HT1080 (cell line): ENCODE results near the gene TRIM9. TPM values are rescaled to one million over a fixed set of nuclear protein-coding genes. Genes with fewer than 3 reads are reported as not detected.
"Not testable (repeated sequence)": the region's sequence is repeated elsewhere in the genome, so short reads cannot be mapped to it uniquely, and the experiment has no call there.

Experiments
- DNase-seq: peaks from one replicate; pipeline ENCODE4 v3.0.0-alpha.2; 2015; ENCODE audit warnings: low read depth
- total RNA-seq: library from RNA; depleted of rRNA; stranded (reverse); fragments of >200 nt; shearing (Covaris generic); gene quantifications from 2 replicates; pipeline ENCODE4 v1.2.3, GENCODE V29; 2014

The TRIM9 gene
- total RNA-seq, 1 experiment from 2014 or later, result 1.8 TPM

- DNase-seq, result no peak
Measured at GRCh38 chr14:50967103-50967502, 127.8 kb downstream of the TRIM9 start.

- peak; percentile 66 for DNase-seq
Measured at GRCh38 chr14:50964683-50965390, 130.1 kb downstream of the TRIM9 start.

DNA sequence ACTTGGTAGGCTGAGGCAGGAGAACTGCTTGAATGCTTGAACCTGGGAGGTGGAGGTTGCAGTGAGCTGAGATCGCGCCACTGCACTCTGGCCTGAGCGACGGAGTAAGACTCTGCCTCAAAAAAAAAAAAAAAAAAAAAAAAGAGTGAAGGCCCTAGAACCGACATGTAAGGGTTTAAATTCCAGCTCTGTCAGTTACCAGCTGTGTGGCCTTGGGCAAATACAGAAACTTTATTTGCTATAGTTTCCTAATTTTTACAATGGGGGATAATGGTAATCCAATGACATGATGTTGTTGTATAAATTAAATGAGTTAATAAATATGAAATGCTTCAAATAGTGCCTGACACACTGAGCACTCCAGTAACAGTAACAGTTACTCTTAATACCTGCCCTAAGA, 131.0 kb downstream of the TRIM9 start:
- DNase-seq, result no peak

DNA sequence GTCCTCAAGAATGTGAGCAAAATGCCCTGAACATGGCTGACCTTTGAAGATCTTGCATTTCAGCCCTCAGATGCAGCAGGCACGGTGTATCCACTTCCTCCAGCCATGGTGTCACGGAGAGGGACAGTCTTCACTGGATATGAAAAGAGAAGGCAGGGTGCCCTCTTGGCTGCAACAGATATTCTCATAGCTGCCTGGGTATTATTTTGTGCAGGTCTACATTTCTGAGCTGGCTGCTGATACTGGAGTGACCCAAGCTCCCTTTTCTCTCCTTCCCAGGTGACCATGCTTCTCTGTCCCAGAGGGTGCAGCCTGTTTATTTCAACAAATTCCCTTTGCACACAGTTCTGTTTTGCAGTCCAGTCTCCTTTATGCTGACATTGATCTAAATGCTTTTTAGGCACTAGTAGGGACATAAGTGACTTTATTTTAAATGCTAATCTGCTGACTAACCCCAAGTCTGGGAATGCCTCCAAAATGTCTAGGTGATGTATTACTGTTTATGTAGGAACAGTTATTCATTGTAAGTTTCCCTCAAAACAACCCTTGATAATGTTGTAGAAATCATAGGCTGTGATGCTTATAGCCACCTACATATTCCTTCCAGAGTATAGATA, 133.2 kb downstream of the TRIM9 start:
- peak; percentile 84 for DNase-seq

GRCh38 chr14:50957296-50957695, 137.6 kb downstream of the TRIM9 start:
- no peak for DNase-seq

GRCh38 chr14:50956421-50956820, 138.5 kb downstream of the TRIM9 start:
- DNase-seq, result not testable (repeated sequence)

DNA sequence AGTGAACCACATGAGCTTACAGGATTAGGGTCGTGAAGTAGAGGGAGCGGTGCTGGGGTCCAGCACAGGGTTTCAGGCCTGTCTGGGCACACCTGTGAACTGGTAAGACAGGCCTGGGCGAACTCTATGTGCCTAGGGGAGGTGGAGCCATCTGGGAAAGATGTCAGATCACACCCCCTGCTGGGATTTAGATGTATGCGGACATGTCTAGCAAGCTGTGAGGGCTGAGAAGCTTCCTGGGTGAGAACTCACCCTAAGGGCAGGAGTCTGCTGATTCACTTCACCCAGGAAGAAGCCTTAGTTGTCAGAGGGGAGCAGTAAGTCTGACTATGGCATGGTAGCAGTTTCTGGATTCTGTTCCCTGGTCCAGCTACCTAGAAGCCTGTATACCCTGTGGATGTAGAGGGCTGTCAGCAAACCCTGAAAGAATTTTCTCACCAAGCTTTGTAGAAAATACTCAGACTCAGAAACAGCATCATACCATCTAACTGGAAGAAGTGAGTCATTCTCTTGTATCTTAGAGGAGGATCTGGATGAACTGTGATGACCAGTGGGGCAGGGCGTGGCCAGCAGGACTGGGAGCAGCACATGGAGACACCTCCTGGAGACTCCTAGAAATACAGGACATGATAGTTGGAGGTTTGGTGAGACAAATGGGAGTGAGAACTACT, 139.4 kb downstream of the TRIM9 start:
- peak; percentile 95 for DNase-seq

GRCh38 chr14:50954811-50955372, 140.0 kb downstream of the TRIM9 start:
- peak; percentile 68 for DNase-seq

- DNase-seq, result no peak
Measured at GRCh38 chr14:50953502-50953901, 141.4 kb downstream of the TRIM9 start.

DNA sequence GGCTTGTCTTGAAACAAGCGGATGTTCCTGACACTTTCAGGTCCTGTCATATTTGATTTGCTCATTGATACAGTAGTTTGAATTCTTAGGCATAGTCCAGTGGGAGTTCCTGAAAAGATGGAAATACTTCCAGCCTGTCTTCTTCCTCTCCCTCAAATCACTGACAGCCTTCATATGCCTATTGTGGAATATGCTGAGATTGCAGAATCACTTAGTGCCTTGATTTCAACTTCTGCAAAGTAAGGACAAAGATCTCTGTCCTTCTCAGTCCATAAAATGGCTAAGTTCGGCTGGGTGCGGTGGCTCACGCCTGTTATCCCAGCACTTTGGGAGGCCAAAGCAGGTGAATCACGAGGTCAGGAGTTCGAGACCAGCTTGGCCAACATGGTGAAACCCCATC, 143.9 kb downstream of the TRIM9 start:
- DNase-seq, result no peak

DNA sequence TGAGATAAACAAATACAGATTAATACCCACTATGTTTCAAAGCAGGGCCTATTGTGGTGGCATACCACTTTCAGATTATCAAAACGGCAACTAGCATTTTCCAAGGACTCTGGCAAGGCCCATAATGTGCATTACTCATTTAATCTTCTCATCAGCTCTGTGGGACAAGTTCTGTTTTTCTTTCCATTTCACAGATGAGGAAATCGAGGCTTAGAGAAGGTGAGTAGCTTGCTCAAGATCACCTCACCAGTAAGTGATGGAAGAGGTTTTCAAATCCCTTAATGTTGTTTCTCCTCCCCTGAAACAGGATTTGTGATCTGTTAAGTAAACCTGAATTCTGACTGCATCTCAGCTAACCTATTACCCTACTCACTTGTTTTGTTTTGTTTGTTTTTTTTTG, 146.7 kb downstream of the TRIM9 start:
- no peak for DNase-seq

DNA sequence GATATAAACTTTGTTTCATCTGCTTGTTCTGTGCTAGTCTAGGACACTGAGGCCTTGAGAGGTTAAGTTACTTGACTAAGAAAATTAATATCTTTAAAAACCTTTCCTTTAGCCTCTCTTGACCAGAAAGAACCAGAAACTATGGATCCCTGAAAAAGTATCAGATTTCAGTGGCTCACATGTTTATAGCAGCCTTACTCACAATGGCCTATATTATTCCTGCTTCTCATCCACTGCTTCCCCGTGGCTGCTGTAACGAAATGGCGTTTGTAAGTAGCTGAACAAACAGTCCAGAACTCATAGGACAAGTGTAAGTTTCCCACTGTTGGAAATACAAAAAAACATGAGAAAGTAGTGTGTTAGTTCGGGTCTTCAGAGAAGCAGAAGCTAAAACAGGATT, 147.5 kb downstream of the TRIM9 start:
- DNase-seq, result peak; percentile 42

DNA sequence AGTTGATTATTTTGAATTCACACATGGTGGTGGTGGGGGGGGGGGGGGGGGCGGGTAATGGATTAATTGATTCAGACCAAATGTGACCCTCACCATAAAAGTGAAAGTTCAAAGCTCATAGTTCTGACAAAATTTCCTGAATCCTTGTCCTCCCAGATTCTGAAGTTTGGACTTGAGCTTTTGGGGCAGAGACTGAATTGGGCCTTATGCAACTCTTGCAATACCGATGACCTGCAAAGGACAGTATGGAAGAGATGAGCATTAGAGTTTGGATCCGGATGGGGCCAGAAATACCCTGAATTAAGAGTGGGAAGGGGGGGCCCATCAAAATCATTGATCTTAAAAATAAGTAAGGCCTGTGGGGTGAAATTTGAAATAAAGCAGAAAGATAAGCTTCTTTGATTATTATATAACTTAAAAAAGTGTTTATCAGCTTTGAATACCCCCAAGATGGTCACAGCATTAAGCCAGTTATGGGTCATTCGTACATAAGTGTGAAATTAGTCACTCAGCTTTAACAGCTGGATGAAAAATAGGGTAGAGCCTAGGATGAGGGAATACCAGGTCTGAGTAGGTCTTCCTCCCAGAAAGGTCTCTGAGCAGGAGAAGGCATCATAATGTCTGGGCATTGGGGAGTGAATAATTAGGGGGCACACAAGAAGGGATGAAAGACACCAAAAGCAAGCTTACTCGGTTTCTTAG, 148.5 kb downstream of the TRIM9 start:
- DNase-seq, result no peak

- peak; percentile 59 for DNase-seq
Measured at GRCh38 chr14:50944647-50945413, 150.1 kb downstream of the TRIM9 start.

GRCh38 chr14:50943943-50944646, 150.8 kb downstream of the TRIM9 start, which contains the start of gene PYGL:
PYGL (minus strand) TSS chr14:50944483; CDS start chr14:50944403, 80 bp downstream.
- peak; percentile 78 for DNase-seq

- peak; percentile 59 for DNase-seq
Measured at GRCh38 chr14:50943261-50943942, 151.5 kb downstream of the TRIM9 start.

GRCh38 chr14:50941638-50942037, 153.3 kb downstream of the TRIM9 start:
- not testable (repeated sequence) for DNase-seq

- DNase-seq, result no peak
Measured at GRCh38 chr14:50941151-50941550, 153.8 kb downstream of the TRIM9 start.

DNA sequence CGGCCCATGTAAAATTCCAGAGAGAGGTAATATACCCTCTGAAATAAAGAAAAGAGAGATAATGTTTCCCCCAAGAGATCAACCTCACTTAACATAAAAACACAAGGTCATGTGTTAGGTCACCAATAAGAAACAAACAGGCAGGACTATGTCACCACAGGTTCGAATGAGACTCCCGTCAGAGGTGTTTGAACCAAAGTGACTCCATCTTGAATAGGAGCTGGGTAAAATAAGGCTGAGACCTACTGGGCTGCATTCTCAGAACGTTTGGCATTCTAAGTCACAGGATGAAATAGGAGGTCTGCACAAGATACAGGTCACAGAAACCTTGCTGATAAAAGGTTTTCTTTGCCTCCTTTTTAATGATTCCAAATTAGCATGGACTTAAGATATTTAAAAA, 157.1 kb downstream of the TRIM9 start:
- DNase-seq, result no peak
